ENCODE measurements around the gene C18orf63.
A peak's percentile ranks its signal among the peaks of the same experiment; 100 is the strongest.
"Not testable (repeated sequence)": the region's sequence is repeated elsewhere in the genome, so short reads cannot be mapped to it uniquely, and the experiment has no call there.

Gene C18orf63

DNA sequence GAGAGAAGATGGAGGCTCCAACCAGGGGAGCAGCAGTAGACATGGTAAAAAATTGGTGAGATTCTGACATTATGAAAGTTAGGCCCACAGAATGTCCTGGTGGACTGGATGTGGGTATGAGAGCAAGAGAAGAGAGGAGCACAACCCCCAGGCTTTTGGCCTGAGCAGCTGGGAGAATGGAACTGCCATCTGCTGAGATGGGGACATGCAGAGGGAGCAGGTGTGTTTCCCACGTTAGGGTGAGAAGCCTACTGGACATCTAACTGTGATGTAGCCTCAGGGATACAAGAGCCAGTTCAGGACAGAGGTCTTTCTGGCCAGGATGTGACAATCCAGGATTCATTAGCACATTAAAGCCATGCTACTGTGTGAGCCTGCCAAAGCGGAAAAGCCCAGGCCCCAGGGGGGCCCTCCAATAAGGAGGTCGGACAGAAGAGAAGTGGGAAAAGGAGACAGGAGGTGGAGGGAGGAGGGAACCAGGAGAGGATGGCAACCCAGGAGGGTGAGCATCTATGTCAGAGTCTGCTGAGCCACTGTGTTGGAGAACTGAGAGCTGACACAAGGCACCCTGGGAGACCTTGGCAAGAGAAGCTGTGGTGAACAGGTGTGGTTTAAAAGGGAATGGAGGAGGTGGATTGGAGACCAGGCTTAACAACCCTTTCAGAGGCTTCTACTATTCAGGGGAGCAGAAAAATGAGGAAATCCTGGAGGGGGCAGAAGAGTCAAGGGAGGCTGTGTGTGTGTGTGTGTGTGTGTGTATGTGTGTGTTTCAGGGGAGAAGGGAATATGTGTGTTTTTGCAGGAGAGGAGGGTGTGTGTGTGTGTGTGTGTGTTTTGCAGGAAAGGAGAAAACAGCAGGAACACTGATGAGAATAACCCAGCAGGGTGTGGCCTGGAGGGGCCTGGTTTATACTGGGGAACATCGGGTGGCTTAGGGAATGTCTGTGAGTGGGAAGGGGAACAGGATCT lies 34.3 kb upstream of the C18orf63 start:
- TF ChIP-seq, protein P1, sequence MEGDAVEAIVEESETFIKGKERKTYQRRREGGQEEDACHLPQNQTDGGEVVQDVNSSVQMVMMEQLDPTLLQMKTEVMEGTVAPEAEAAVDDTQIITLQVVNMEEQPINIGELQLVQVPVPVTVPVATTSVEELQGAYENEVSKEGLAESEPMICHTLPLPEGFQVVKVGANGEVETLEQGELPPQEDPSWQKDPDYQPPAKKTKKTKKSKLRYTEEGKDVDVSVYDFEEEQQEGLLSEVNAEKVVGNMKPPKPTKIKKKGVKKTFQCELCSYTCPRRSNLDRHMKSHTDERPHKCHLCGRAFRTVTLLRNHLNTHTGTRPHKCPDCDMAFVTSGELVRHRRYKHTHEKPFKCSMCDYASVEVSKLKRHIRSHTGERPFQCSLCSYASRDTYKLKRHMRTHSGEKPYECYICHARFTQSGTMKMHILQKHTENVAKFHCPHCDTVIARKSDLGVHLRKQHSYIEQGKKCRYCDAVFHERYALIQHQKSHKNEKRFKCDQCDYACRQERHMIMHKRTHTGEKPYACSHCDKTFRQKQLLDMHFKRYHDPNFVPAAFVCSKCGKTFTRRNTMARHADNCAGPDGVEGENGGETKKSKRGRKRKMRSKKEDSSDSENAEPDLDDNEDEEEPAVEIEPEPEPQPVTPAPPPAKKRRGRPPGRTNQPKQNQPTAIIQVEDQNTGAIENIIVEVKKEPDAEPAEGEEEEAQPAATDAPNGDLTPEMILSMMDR (IDR thresholded peaks at IDR 0.05; ENCODE audit: control insufficient read depth, extremely low read depth, insufficient read depth): no peak
- H3K4me3 ChIP-seq (ENCODE audit: low read depth, low read length): no peak overlapping the region
- DNase-seq (ENCODE audit: low read depth): no peak

DNA sequence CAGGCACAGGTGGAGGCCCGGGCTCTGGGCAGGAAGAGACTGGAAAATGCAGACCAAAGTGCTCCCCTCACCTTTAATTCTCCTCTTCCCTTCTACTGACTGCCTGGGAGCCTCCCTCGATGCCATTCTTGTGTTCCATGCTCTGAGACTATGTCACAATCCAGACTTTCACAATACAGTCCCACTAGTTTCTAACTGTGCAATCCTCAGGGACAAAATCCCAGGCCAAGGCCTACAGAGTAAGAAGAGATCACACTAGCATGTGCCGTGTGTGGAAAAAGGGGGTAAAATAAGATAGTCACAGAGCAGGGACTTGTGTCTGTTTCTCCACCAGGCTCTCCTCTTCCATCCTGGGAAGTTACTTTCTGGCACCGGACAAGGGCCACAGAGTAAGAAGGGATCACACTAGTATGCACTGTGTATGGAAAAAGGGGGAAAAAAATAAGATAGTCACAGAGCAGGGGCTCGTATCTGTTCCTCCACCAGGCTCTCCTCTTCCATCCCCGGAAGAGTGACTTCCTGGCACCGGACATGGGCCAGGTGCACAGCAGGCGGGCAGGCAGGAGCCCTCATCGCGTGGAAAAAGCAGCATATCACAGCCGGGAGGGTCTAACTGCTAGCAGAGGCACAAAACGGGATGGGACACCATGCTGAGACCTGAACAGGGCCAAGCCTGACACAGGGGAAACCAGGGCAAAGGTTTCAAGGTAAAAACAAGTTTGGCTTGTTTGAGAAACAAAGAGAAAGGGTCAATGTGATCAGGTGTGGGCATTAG lies 33.5 kb upstream of the C18orf63 start:
- TF ChIP-seq, protein P1 (IDR thresholded peaks at IDR 0.05; ENCODE audit: control insufficient read depth, extremely low read depth, insufficient read depth): no peak
- DNase-seq (ENCODE audit: low read depth): peak; percentile 93
- peak overlapping the region; percentile 34 for H3K4me3 ChIP-seq (ENCODE audit: low read depth, low read length)

DNA sequence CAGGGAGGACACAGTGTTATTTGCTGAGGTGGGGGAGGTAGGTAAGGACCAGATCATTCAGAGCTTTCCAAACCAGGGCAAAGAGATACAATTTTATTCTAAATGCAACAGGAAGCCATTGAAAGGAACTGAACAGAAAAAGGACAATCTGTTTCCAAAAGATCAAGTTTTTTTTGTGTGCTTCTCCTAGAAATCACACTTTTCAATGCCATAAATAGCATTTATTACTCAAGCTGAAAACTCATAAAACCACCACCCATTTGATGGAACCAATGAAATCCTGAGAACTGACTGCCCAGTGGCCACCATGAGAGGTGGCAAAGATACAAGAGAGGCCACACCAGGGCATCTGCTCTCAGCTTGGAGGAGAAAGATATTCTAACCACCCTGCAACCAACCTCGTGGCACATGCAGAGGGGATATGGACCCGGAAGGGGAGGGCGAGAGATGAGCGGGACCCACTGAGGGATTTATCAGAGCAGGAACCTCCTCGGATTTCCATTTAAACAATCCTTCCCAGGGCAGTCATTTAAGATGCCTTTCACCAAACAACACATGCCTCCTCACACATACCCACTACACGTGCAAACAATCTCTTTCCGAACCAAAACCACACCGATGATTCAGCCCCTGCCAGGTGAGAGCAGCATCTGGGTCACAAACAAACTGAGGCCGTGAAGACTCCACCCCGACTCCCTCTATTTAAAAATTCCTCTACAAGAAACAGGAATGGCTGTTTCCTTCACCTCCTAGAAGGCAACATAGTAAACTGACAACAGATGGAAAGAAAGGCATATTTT lies 32.7 kb upstream of the C18orf63 start:
- no peak for DNase-seq (ENCODE audit: low read depth)
- TF ChIP-seq, protein P1 (IDR thresholded peaks at IDR 0.05; ENCODE audit: control insufficient read depth, extremely low read depth, insufficient read depth): no peak
- H3K4me3 ChIP-seq (ENCODE audit: low read depth, low read length): peak overlapping the region; percentile 34

DNA sequence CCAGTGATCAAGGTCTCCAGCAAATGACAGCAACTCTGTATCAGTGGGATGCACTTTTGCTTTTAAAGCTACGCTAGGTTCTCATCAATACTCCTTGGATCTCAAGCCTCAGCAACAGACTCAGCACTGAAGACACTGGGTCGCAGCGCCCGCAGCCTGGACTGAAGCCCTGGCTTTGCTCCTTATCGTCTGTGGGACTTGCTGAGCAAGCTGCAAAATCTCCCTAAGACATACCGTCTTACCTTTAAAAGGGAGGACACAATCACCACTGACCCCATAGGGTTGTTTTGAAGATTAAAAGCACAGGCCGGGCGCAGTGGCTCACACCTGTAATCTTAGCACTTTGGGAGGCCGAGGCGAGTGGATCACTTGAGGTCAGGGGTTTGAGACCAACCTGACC lies 32.0 kb upstream of the C18orf63 start:
- H3K4me3 ChIP-seq (ENCODE audit: low read depth, low read length): no peak overlapping the region
- TF ChIP-seq, protein P1 (IDR thresholded peaks at IDR 0.05; ENCODE audit: control insufficient read depth, extremely low read depth, insufficient read depth): no peak
- DNase-seq (ENCODE audit: low read depth): no peak

DNA sequence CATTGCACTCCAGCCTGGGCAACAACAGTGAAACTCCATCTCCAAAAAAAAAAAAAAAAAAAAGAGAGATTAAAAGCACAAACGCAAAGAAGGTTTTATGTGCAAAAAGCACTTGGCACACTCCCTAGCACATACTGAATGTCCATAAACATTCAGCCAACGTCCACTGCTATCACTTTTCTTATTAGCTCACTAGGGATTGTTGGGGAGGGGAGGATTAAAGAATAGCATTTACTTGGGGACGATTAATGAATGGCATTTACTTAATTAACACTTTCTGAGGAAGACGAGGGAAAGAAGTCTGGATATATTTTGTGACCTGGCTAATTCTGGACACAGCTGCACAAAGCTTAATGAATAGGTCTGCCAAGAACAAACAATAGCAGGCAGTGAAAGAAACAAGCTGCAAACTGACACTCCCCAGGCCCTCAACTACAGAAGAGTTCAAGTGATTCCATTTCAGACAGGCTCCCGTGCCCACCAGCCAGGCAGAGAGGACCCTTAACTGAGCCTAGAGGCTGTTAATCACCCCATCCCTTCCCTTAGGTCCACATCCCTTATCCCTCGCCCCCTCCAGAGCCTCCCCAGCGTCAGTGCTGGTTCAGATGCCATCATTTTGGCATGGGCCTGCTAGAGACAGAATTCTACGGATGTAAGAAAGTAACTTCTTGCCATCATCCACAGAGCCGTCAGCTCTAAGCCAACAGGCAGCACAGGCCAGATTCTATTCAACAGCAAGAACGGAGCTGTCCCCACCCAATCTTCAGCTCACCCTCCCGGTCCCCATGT lies 31.3 kb upstream of the C18orf63 start:
- H3K4me3 ChIP-seq (ENCODE audit: low read depth, low read length): no peak overlapping the region
- DNase-seq (ENCODE audit: low read depth): peak; percentile 69
- TF ChIP-seq, protein P1 (IDR thresholded peaks at IDR 0.05; ENCODE audit: control insufficient read depth, extremely low read depth, insufficient read depth): no peak

DNA sequence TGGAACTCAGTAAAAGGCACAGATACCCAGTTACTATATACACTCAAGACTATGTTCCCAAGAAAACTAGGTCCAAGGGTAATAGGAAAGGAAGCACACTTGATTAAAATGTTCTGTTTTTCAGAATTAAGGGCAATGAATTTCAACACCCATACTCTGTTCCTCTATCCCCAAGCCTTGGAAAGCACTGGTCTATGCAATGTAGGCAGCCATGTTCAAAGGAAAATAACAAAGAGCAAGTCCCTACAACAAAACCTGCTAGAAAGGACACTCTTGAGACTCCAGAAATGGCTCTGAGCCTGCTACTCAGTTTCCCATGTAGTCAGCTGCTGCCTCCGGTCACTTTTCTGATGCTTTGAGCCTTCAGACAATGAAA lies 30.7 kb upstream of the C18orf63 start:
- no peak overlapping the region for H3K4me3 ChIP-seq (ENCODE audit: low read depth, low read length)
- no peak for DNase-seq (ENCODE audit: low read depth)
- TF ChIP-seq, protein P1 (IDR thresholded peaks at IDR 0.05; ENCODE audit: control insufficient read depth, extremely low read depth, insufficient read depth): no peak

DNA sequence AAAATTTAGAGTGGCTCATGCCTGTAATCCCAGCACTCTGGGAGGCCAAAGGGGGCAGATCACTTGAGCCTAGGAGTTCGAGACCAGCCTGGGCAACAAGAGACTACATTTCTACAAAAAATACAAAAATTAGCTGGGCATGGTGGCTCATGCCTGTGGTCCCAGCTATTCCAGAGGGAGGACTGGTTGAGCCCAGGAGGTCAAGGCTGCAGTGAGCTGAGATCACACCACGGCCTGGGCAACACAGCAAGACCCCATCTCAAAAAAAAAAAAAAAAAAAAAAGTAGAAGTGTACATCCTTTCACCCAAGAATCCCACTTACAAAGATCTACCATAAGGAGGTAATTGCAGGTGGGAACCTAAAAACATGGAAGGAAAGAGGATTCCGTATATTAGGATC lies 30.1 kb upstream of the C18orf63 start:
- DNase-seq (ENCODE audit: low read depth): not testable (repeated sequence)
- H3K4me3 ChIP-seq (ENCODE audit: low read depth, low read length): peak overlapping the region; percentile 13

Data from LNCaP clone FGC (cell line).